GM12878 (cell line): Measurements from ENCODE around the gene SERPINI2.

Experiments used
- CREM ChIP-seq: IDR thresholded peaks from 2 replicates; pipeline ENCODE4 v1.6.1; 2014; ENCODE audit warnings: antibody characterized with exemption, low read depth
- CTCF ChIP-seq, 3 experiments: IDR thresholded peaks in 2 of 3; conservative IDR thresholded peaks in 1 of 3; 2 replicates each; pipeline ENCODE4 v1.5.1; 2011; ENCODE audit warnings: low read depth in 3 of 3, low read length in 3 of 3, mild to moderate bottlenecking in 3 of 3, control low read depth in 2 of 3, moderate library complexity in 2 of 3, inconsistent platforms in 1 of 3, mixed read lengths in 1 of 3; ENCODE audit not compliant: control insufficient read depth in 2 of 3, insufficient read depth in 1 of 3; ENCODE audit errors: extremely low read depth in 1 of 3
- ELK1 ChIP-seq: IDR thresholded peaks from 2 replicates; pipeline ENCODE4 v1.6.1; 2012; ENCODE audit warnings: low read depth, low read length, improper control_type of control experiment
- EP300 ChIP-seq, 2 experiments: fragments of 150-350 bp in 1 of 2; IDR thresholded peaks; 2 replicates each; pipeline ENCODE4 v1.6.1; 2011 to 2012; ENCODE audit warnings: low read depth in 2 of 2, low read length in 2 of 2, borderline replicate concordance in 1 of 2, improper control_type of control experiment in 1 of 2, inconsistent platforms in 1 of 2; ENCODE audit not compliant: control insufficient read depth in 1 of 2
- EZH2 ChIP-seq: IDR thresholded peaks from 2 replicates; pipeline ENCODE4 v1.6.1; 2012; ENCODE audit warnings: low read depth, mild to moderate bottlenecking, control low read depth, inconsistent platforms, low read length, borderline replicate concordance; ENCODE audit not compliant: control insufficient read depth
- FOS ChIP-seq: IDR thresholded peaks from 3 replicates; pipeline ENCODE4 v1.6.1; 2011; ENCODE audit warnings: borderline replicate concordance; ENCODE audit not compliant: insufficient read length; ENCODE audit errors: extremely low read depth
- FOXK2 ChIP-seq: fragments of 450-650 bp; IDR thresholded peaks from 2 replicates; pipeline ENCODE4 v1.6.1; 2017; ENCODE audit warnings: mild to moderate bottlenecking, moderate library complexity
- MAX ChIP-seq: IDR thresholded peaks from 2 replicates; pipeline ENCODE4 v1.6.1; 2012; ENCODE audit warnings: low read depth, low read length, improper control_type of control experiment
- POLR2AphosphoS5 ChIP-seq: IDR thresholded peaks from 2 replicates; pipeline ENCODE4 v1.6.1; 2011; ENCODE audit warnings: mild to moderate bottlenecking, low read length, inconsistent platforms
- SP1 ChIP-seq: IDR thresholded peaks from one replicate; pipeline ENCODE4 v1.6.1; 2011; ENCODE audit warnings: low read depth, low read length
- SUZ12 ChIP-seq: fragments of 200-600 bp; sonication (generic); IDR thresholded peaks from one replicate; pipeline ENCODE4 v1.6.1; 2018; ENCODE audit warnings: antibody characterized with exemption, mild to moderate bottlenecking; ENCODE audit not compliant: unreplicated experiment
- YY1 ChIP-seq: IDR thresholded peaks from 2 replicates; pipeline ENCODE4 v1.6.1; 2011; ENCODE audit warnings: low read depth, mild to moderate bottlenecking, low read length
- TF ChIP-seq, protein P1 (sequence below): fragments of 150-350 bp; IDR thresholded peaks from 2 replicates; pipeline ENCODE4 v1.6.1; 2016; ENCODE audit warnings: low read depth, low read length

DNA sequence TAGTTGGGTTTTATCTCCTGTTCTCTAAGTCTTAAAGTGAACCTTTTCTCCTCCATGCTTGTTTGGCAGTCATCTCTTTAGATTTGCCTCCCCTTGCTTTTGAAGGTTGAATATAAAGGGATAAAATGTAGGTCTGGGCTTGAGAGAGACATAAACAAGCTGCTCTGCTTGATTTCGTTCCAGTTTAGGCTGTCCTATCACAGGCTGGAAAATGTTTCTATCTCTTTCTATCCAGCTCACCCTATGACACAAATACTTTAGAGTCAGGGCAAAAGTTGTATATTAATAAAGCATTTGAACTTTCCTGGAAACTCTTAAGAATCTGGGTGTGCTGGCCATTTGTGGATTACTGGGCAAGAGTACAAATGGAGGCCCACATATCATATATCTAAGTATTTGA, 64.2 kb downstream of the SERPINI2 start:
- TF ChIP-seq FOS: no peak
- no peak for TF ChIP-seq CTCF (IDR thresholded peaks at IDR 0.05 in 2 of 3, conservative IDR thresholded peaks at IDR 0.05 in 1 of 3; ENCODE audit: control insufficient read depth in 2 of 3, extremely low read depth in 1 of 3, insufficient read depth in 1 of 3, low read depth in 3 of 3, low read length in 3 of 3)
- no peak for TF ChIP-seq FOXK2
- TF ChIP-seq POLR2AphosphoS5: no peak
- TF ChIP-seq CREM: no peak
- TF ChIP-seq YY1: no peak
- TF ChIP-seq MAX: no peak
- no peak for TF ChIP-seq SP1
- no peak for TF ChIP-seq ELK1
- no peak for TF ChIP-seq EZH2
- TF ChIP-seq EP300 (IDR thresholded peaks at IDR 0.05; ENCODE audit: borderline replicate concordance in 1 of 2, control insufficient read depth in 1 of 2, low read depth in 2 of 2, low read length in 2 of 2): no peak
- TF ChIP-seq SUZ12: no peak
- TF ChIP-seq, protein P1, sequence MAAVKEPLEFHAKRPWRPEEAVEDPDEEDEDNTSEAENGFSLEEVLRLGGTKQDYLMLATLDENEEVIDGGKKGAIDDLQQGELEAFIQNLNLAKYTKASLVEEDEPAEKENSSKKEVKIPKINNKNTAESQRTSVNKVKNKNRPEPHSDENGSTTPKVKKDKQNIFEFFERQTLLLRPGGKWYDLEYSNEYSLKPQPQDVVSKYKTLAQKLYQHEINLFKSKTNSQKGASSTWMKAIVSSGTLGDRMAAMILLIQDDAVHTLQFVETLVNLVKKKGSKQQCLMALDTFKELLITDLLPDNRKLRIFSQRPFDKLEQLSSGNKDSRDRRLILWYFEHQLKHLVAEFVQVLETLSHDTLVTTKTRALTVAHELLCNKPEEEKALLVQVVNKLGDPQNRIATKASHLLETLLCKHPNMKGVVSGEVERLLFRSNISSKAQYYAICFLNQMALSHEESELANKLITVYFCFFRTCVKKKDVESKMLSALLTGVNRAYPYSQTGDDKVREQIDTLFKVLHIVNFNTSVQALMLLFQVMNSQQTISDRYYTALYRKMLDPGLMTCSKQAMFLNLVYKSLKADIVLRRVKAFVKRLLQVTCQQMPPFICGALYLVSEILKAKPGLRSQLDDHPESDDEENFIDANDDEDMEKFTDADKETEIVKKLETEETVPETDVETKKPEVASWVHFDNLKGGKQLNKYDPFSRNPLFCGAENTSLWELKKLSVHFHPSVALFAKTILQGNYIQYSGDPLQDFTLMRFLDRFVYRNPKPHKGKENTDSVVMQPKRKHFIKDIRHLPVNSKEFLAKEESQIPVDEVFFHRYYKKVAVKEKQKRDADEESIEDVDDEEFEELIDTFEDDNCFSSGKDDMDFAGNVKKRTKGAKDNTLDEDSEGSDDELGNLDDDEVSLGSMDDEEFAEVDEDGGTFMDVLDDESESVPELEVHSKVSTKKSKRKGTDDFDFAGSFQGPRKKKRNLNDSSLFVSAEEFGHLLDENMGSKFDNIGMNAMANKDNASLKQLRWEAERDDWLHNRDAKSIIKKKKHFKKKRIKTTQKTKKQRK: no peak
